ENCODE data around the gene KRTAP4-8.
"Not testable (repeated sequence)": the region's sequence is repeated elsewhere in the genome, so short reads cannot be mapped to it uniquely, and the experiment has no call there.

KRTAP4-8 gene

DNA sequence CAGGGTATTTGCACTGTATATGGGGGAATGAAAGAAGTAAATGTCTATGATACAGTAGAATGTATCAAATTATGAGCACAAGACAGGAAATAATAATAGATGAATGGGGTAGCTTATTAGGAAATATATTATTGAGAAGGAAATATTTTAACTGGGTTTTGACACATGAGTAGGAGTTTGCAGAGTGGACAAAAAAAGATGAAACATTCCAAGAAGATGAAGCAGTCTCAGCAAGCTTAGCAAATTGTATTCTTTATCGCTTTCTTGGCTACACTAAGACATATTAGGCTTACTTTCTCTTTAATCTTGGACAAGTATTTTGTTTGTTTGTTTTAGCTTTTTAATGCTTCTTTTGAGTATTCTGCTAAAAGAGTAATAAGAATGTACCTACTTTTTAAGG, 6.0 kb upstream of the KRTAP4-8 start:
- Histone ChIP-seq H3K9ac (no peak overlapping the region), H3K4me2 (no peak overlapping the region), H3K36me3 (ENCODE audit: insufficient read depth) (no peaks in the 10 kb centered on the region), H3K4me1 (ENCODE audit: low read depth, poor library complexity, severe bottlenecking) (peaks cover 11% of the 10 kb centered on the region), H2AFZ (ENCODE audit: low read depth) (no peak overlapping the region), H3K4me3 (IDR thresholded peaks at IDR 0.05; ENCODE audit: insufficient read depth, low read depth, low read length) (no peak overlapping the region), H3K27ac (no peak overlapping the region), H3K27me3 (ENCODE audit: insufficient read depth, low read depth) (no peaks in the 10 kb centered on the region), H4K20me1 (ENCODE audit: insufficient read depth) (no peaks in the 10 kb centered on the region), H3K79me2 (ENCODE audit: insufficient read depth, low read depth) (no peaks in the 10 kb centered on the region)
- TF ChIP-seq, protein P1, sequence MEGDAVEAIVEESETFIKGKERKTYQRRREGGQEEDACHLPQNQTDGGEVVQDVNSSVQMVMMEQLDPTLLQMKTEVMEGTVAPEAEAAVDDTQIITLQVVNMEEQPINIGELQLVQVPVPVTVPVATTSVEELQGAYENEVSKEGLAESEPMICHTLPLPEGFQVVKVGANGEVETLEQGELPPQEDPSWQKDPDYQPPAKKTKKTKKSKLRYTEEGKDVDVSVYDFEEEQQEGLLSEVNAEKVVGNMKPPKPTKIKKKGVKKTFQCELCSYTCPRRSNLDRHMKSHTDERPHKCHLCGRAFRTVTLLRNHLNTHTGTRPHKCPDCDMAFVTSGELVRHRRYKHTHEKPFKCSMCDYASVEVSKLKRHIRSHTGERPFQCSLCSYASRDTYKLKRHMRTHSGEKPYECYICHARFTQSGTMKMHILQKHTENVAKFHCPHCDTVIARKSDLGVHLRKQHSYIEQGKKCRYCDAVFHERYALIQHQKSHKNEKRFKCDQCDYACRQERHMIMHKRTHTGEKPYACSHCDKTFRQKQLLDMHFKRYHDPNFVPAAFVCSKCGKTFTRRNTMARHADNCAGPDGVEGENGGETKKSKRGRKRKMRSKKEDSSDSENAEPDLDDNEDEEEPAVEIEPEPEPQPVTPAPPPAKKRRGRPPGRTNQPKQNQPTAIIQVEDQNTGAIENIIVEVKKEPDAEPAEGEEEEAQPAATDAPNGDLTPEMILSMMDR (conservative IDR thresholded peaks at IDR 0.05; ENCODE audit: low read depth, low read length), result no peak

DNA sequence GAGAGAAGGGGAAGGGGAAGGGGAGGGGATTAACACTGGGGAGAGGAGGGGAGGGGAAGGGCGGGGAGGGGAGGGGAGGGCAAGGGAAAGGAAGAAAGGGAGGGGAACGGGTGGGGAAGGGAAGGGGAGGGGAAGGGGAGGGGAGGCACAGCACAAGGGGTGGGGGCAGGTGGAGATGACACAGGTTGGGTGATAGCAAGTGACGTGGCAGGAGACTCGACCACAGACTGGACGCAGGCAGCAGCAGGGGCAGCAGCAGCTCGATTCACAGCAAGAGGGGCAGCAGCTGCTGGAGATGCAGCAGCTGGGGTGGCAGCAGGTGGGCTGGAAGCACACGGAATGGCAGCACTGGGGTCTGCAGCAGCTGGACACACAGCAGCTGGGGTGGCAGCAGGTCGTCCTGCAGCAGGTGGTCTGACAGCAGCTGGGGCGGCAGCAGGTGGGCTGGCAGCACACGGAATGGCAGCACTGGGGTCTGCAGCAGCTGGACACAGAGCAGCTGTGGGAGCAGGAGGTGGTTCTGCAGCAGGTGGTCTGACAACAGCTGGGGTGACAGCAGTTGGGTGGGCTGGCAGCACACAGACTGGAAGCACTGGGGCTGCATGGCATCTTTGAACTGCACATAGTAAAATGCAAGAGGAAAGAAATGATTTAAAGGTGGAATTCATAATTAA, 3.8 kb upstream of the KRTAP4-8 start, which contains the start of gene KRTAP4-16:
Gene KRTAP4-16, minus strand, starts transcription at position 624 of the 674 bp plus-strand sequence. Its CDS starts 0 bp downstream, at position 624.
- no peak within 1 kb of the TSS for H3K27ac ChIP-seq

DNA sequence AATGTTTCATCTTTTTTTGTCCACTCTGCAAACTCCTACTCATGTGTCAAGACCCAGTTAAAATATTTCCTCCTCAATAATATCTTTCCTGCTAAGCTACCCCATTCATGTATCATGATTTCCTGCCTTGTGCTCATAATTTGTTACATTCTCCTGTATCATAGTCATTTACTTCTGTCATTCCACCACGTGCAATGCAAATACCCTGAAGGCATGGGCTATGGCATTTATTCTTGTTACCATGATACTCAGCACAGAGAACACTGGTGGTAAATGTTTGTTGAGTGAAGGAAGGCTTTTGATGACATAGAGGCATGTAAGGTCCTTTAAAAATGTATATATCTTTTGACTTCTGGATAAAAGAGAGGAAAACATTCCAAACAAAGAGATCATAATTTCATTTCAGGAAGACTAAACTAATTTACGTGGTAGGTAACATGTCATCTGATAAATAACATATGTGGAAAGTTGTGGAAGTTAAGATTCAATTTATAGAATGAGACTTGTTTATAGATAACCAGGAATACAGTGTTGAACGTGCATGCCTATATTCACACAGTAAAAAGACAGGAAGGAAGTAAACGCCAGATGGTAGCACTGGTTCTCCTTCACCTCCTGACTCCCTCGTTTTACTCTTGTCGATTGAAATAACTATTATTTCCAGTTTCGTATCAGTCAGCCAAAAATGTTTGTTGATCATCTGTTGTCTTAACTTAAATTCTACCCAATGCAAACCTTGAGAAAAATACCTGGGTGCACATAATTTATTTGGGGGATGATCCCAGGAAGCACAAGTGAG, 1.9 kb upstream of the KRTAP4-8 start:
- H3K79me2 ChIP-seq (ENCODE audit: insufficient read depth, low read depth); H3K4me2 ChIP-seq; H2AFZ ChIP-seq (ENCODE audit: low read depth): not testable (repeated sequence)

More for the DNA sequence above, 3.8 kb upstream of the KRTAP4-8 start, which contains the start of gene KRTAP4-16:
- Histone ChIP-seq H3K4me3 (IDR thresholded peaks at IDR 0.05; ENCODE audit: insufficient read depth, low read depth, low read length) (no peak within 1 kb of the TSS), H3K27me3 (ENCODE audit: insufficient read depth, low read depth) (no peaks in the 10 kb centered on the region), H3K36me3 (ENCODE audit: insufficient read depth) (no peaks in the 10 kb centered on the region), H4K20me1 (ENCODE audit: insufficient read depth) (no peaks in the 10 kb centered on the region), H3K4me2 (no peak within 1 kb of the TSS), H3K79me2 (ENCODE audit: insufficient read depth, low read depth) (no peaks in the 10 kb centered on the region), H3K4me1 (ENCODE audit: low read depth, poor library complexity, severe bottlenecking) (no peaks in the 10 kb centered on the region), H3K9ac (no peak within 1 kb of the TSS), H2AFZ (ENCODE audit: low read depth) (no peak within 1 kb of the TSS)
- TF ChIP-seq, protein P1 (conservative IDR thresholded peaks at IDR 0.05; ENCODE audit: low read depth, low read length), result no peak

DNA sequence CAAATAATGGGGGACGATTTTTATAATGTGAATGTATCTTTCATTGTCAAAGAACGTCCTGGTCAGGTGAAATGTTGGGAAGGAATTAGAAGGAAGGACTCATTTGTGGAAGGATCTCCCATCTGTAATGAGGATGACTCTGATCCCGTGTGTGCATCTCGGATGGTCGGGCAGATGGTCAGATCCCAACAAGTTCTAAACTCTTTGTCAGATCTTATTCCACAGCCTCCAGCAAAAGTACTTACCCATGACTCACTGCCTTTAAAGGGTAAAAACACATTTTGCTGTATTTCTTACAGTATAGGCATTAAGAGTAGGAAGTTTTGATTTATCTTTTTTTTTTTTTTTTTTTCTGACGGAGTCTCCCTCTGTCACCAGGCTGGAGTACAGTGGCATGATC, 539 bp upstream of the KRTAP4-8 start:
- no peaks in the 10 kb centered on the region for H3K4me1 ChIP-seq (ENCODE audit: low read depth, poor library complexity, severe bottlenecking)
- H3K79me2 ChIP-seq (ENCODE audit: insufficient read depth, low read depth), result no peaks in the 10 kb centered on the region
- H3K9ac ChIP-seq, result no peak overlapping the region
- no peak overlapping the region for H3K27ac ChIP-seq
- H3K4me3 ChIP-seq (IDR thresholded peaks at IDR 0.05; ENCODE audit: insufficient read depth, low read depth, low read length), result no peak overlapping the region
- H3K27me3 ChIP-seq (ENCODE audit: insufficient read depth, low read depth), result no peaks in the 10 kb centered on the region
- H3K4me2 ChIP-seq, result no peak overlapping the region
- no peak overlapping the region for H2AFZ ChIP-seq (ENCODE audit: low read depth)
- H3K36me3 ChIP-seq (ENCODE audit: insufficient read depth), result no peaks in the 10 kb centered on the region
- H4K20me1 ChIP-seq (ENCODE audit: insufficient read depth), result no peaks in the 10 kb centered on the region
- TF ChIP-seq, protein P1 (conservative IDR thresholded peaks at IDR 0.05; ENCODE audit: low read depth, low read length), result no peak

More for the DNA sequence above, 1.9 kb upstream of the KRTAP4-8 start:
- H3K27ac ChIP-seq; H4K20me1 ChIP-seq (ENCODE audit: insufficient read depth); H3K36me3 ChIP-seq (ENCODE audit: insufficient read depth); H3K9ac ChIP-seq; H3K27me3 ChIP-seq (ENCODE audit: insufficient read depth, low read depth); H3K4me3 ChIP-seq (IDR thresholded peaks at IDR 0.05; ENCODE audit: insufficient read depth, low read depth, low read length); H3K4me1 ChIP-seq (ENCODE audit: low read depth, poor library complexity, severe bottlenecking): not testable (repeated sequence)

Data from KMS-11 (cell line).